HG03457 (cell line): ENCODE results near the gene STK10.
"Not testable (repeated sequence)": the region's sequence is repeated elsewhere in the genome, so short reads cannot be mapped to it uniquely, and the experiment has no call there.

Experiments used
- ATAC-seq: cut with Tn5 transposase; IDR thresholded peaks from one replicate; pipeline ENCODE4 v1.9.1; 2021; ENCODE audit warnings: moderate number of reproducible peaks; ENCODE audit not compliant: unreplicated experiment

Gene STK10

GRCh38 chr5:172166030-172166826, 21.8 kb downstream of the STK10 start:
- no peak for ATAC-seq

GRCh38 chr5:172165465-172165864, 22.6 kb downstream of the STK10 start:
- peak; percentile 53 for ATAC-seq

GRCh38 chr5:172164769-172165212, 23.2 kb downstream of the STK10 start:
- no peak for ATAC-seq

- no peak for ATAC-seq
These were observed 24.7 kb downstream of the STK10 start for GRCh38 chr5:172163346-172163745.

GRCh38 chr5:172162987-172163343, 25.1 kb downstream of the STK10 start:
- ATAC-seq = no peak

- no peak for ATAC-seq
These were observed 25.6 kb downstream of the STK10 start for GRCh38 chr5:172162323-172162986.

- no peak for ATAC-seq
These were observed 27.5 kb downstream of the STK10 start for GRCh38 chr5:172160506-172160905.

GRCh38 chr5:172159016-172159415, 29.0 kb downstream of the STK10 start:
- no peak for ATAC-seq

- no peak for ATAC-seq
These were observed 31.5 kb downstream of the STK10 start for GRCh38 chr5:172156541-172156994.

GRCh38 chr5:172155101-172155500, 32.9 kb downstream of the STK10 start:
- ATAC-seq = not testable (repeated sequence)

GRCh38 chr5:172153695-172154094, 34.3 kb downstream of the STK10 start:
- no peak for ATAC-seq

- no peak for ATAC-seq
These were observed 36.3 kb downstream of the STK10 start for GRCh38 chr5:172151661-172152210.

- ATAC-seq = no peak
These were observed 37.3 kb downstream of the STK10 start for GRCh38 chr5:172150514-172151425.

- not testable (repeated sequence) for ATAC-seq
These were observed 38.5 kb downstream of the STK10 start for GRCh38 chr5:172149481-172149880.

- no peak for ATAC-seq
These were observed 39.0 kb downstream of the STK10 start for GRCh38 chr5:172149073-172149472.

- no peak for ATAC-seq
These were observed 39.6 kb downstream of the STK10 start for GRCh38 chr5:172148381-172148780.

GRCh38 chr5:172147857-172148256, 40.2 kb downstream of the STK10 start:
- no peak for ATAC-seq

GRCh38 chr5:172146748-172147092, 41.3 kb downstream of the STK10 start:
- ATAC-seq = no peak

- no peak for ATAC-seq
These were observed 41.9 kb downstream of the STK10 start for GRCh38 chr5:172145870-172146747.
